HFF-Myc (cell line): ENCODE measurements around the gene ACSBG1.

Source experiments
- DNase-seq: peaks from one replicate; pipeline ENCODE4 v3.0.0-alpha.2; 2011; ENCODE audit warnings: low read depth; ENCODE audit errors: extremely low read depth
- H3K4me3 ChIP-seq: replicated peaks from 2 replicates; pipeline ENCODE4 v1.5.1; 2011; ENCODE audit warnings: low read depth, mild to moderate bottlenecking, control low read depth, low read length
- CTCF ChIP-seq: IDR thresholded peaks from 2 replicates; pipeline ENCODE4 v1.5.1; 2012; ENCODE audit warnings: mild to moderate bottlenecking, low read depth, low read length, control low read depth; ENCODE audit errors: missing control alignments

ACSBG1 gene

GRCh38 chr15:78149068-78149804, 85.1 kb downstream of the ACSBG1 start, which contains the start of gene IDH3A:
Gene IDH3A, plus strand, starts transcription at chr15:78149362. Its CDS starts 42 bp downstream, at chr15:78149404.
- H3K4me3 ChIP-seq: peak within 1 kb of the TSS; percentile 65
- no peak for TF ChIP-seq CTCF
- DNase-seq: peak; percentile 75

- no peak for DNase-seq
- no peak for TF ChIP-seq CTCF
- H3K4me3 ChIP-seq: peak overlapping the region; percentile 65
Measured at GRCh38 chr15:78148392-78149067, 85.8 kb downstream of the ACSBG1 start.

DNA sequence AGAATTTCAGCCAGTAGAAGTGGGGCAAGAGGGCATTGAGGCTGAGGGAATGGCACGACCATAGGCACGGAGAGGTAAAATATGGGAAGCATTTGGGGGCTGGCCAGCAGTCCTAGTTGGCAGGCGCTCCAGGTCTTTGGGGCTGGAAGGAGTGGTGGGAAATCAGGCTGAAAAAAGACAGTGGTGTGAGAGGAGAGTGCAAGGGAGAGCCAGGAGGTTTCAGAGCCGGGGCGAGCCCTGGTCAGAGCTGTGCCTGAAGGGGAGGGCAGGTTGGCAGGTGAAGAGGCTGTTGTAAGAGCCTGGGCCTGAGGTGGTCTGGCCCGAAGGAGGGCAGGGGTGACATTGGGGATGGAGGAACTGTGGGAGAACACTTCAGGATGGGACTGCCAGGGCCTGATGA, 86.8 kb downstream of the ACSBG1 start:
- no peak for TF ChIP-seq CTCF
- H3K4me3 ChIP-seq: no peak overlapping the region
- DNase-seq: no peak

- TF ChIP-seq CTCF: no peak
- DNase-seq: no peak
- H3K4me3 ChIP-seq: no peak overlapping the region
Measured at GRCh38 chr15:78146425-78147154, 87.8 kb downstream of the ACSBG1 start.

DNA sequence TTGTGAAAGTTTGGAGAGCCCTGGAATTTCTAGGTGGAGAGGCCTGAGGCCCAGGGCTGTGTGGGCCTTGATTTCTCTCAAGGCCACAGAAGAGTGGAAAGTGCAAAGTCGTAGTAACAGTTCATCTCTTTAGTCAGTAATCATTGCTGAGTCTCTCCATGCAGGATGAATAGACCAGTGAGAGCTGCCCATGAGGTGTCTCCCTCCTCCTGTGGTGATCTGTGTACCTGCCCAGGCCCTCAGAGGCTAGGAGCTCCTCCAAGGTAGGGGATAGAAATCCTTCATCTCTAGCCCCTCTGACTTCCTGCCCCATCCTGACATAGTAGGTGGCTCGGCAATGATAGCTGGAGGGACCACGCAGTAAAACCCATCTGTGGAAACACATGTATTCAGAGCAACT, 92.0 kb downstream of the ACSBG1 start:
- DNase-seq: no peak
- TF ChIP-seq CTCF: no peak
- no peak overlapping the region for H3K4me3 ChIP-seq

GRCh38 chr15:78140292-78140691, 94.1 kb downstream of the ACSBG1 start:
- no peak for DNase-seq
- H3K4me3 ChIP-seq: no peak overlapping the region
- no peak for TF ChIP-seq CTCF
